DND-41 (cell line): ENCODE data around the gene KCNAB2.

ENCODE experiments used
- ATAC-seq: fragments of 200-7000 bp; cut with Tn5 transposase; 3 replicates; pipeline ENCODE4 v1.9.1; 2021; ENCODE audit warnings: low read depth; ENCODE audit not compliant: insufficient read depth
- DNase-seq: peaks from one replicate; pipeline ENCODE4 v3.0.0-alpha.2; 2020
- H2AFZ ChIP-seq: 2 replicates; pipeline ENCODE4 v1.6.0; 2012; ENCODE audit warnings: low read depth, low read length
- H3K27ac ChIP-seq: 2 replicates; pipeline ENCODE4 v1.5.1; 2012; ENCODE audit warnings: low read length, inconsistent platforms
- H3K27me3 ChIP-seq: fragments of 200-600 bp; sonication (generic); 2 replicates; pipeline ENCODE4 v1.6.0; 2012; ENCODE audit warnings: low read length, mild to moderate bottlenecking, inconsistent platforms; ENCODE audit not compliant: insufficient read depth, poor library complexity
- H3K36me3 ChIP-seq: 2 replicates; pipeline ENCODE4 v1.5.1; 2012; ENCODE audit warnings: low read length, inconsistent platforms; ENCODE audit not compliant: insufficient read depth
- H3K4me1 ChIP-seq: 2 replicates; pipeline ENCODE4 v1.5.1; 2012; ENCODE audit warnings: mild to moderate bottlenecking, low read length; ENCODE audit not compliant: insufficient read depth
- H3K4me2 ChIP-seq: 2 replicates; pipeline ENCODE4 v1.6.0; 2012; ENCODE audit warnings: mild to moderate bottlenecking, moderate library complexity, low read length, inconsistent platforms; ENCODE audit not compliant: insufficient read depth
- H3K4me3 ChIP-seq, 2 experiments: fragments of 200-600 bp in 1 of 2; shearing (Covaris generic) in 1 of 2; 2 replicates each; pipeline ENCODE4 v1.5.1; 2012 to 2016; ENCODE audit warnings: inconsistent platforms in 2 of 2, low read length in 2 of 2, mild to moderate bottlenecking in 2 of 2, low read depth in 1 of 2, moderate library complexity in 1 of 2
- H3K79me2 ChIP-seq: 2 replicates; pipeline ENCODE4 v1.6.0; 2012; ENCODE audit warnings: low read length, inconsistent platforms; ENCODE audit not compliant: insufficient read depth
- H3K9ac ChIP-seq: 2 replicates; pipeline ENCODE4 v1.6.0; 2012; ENCODE audit warnings: low read depth, mild to moderate bottlenecking, inconsistent platforms, low read length, moderate library complexity
- H3K9me3 ChIP-seq: 2 replicates; pipeline ENCODE4 v1.5.1; 2012; ENCODE audit warnings: low read length, moderate library complexity, mild to moderate bottlenecking, inconsistent platforms; ENCODE audit not compliant: insufficient read depth, severe bottlenecking
- H4K20me1 ChIP-seq: 2 replicates; pipeline ENCODE4 v1.6.0; 2012; ENCODE audit warnings: low read length; ENCODE audit not compliant: insufficient read depth
- CTCF ChIP-seq: IDR thresholded peaks from 2 replicates; pipeline ENCODE4 v1.5.1; 2012; ENCODE audit warnings: borderline replicate concordance, low read length, moderate library complexity, mild to moderate bottlenecking; ENCODE audit not compliant: poor library complexity, severe bottlenecking; ENCODE audit errors: extremely low read depth
- EZH2 ChIP-seq: IDR thresholded peaks from 3 replicates; pipeline ENCODE4 v1.6.1; 2012; ENCODE audit warnings: borderline replicate concordance, low read depth, mild to moderate bottlenecking, moderate library complexity, low read length, inconsistent platforms; ENCODE audit not compliant: severe bottlenecking

KCNAB2 gene

DNA sequence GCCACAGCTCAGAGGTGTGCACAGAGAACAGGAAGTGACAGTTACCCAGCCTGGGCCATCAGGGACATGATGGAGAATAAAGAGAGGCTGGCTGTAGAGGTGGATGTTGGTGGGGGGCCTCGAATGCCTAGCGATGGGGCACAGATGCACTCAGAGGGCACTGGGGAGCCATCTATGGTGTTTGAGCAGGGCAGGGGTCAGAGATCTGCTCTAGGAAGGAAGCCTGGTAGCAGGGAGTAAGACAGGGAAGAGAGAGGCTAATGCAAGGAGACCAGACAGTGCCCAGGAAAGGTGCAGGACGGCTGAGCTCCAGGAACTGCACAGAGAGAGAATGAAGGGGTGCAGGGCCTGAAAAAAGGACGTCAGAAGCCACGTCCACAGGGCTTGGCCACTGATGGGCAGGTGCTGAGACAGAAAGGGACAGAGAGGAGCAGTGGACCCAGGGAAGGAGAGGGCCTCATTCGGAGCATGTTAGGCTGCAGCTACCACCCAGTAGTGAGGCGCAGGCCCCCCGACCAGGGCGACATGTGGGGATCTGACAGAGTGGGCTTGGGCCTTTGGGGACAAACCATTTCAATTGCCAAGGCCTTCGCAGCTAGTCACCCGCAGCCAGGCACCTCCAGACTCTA lies 1.1 kb upstream of the KCNAB2 start:
- Histone ChIP-seq H3K9ac (no peak overlapping the region), H2AFZ (no peak overlapping the region), H3K27ac (no peak overlapping the region), H3K36me3 (peaks cover 52% of the 10 kb centered on the region), H3K4me2 (no peak overlapping the region), H3K4me3 (no peak overlapping the region), H4K20me1 (peaks cover 89% of the 10 kb centered on the region), H3K79me2 (no peaks in the 10 kb centered on the region), H3K27me3 (no peaks in the 10 kb centered on the region), H3K4me1 (no peaks in the 10 kb centered on the region), H3K9me3 (no peaks in the 10 kb centered on the region)
- DNase-seq (no peak), ATAC-seq (0 out of 3 replicates have a peak, but pooled peaks have one; percentile 31)
- TF ChIP-seq EZH2 (no peak), CTCF (no peak)

DNA sequence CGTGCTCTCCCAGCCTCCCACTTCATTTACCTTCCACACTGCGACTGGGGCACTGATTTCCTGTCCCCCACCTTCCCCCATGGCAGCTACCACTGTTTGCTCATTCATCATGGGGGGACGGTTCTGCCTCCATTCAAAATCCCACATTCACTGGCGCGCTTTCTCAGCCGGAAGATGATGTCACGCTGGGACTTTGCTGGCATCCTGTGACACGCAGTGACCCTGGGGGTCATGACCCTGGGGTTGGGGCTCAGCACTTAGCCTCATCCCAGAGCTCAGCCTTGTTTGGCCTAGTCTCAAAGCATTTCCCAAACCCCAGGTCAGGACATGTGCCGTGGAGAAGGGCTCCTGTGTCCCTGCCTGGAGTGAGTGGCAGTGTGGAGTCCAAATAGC lies 582 bp upstream of the KCNAB2 start:
- DNase-seq = no peak
- H2AFZ ChIP-seq = no peak overlapping the region
- ATAC-seq = no peak
- no peaks in the 10 kb centered on the region for H3K9me3 ChIP-seq
- no peaks in the 10 kb centered on the region for H3K27me3 ChIP-seq
- peaks cover 52% of the 10 kb centered on the region for H3K36me3 ChIP-seq
- peaks cover 89% of the 10 kb centered on the region for H4K20me1 ChIP-seq
- H3K79me2 ChIP-seq = no peaks in the 10 kb centered on the region
- TF ChIP-seq EZH2 (no peak), CTCF (no peak)
- no peaks in the 10 kb centered on the region for H3K4me1 ChIP-seq
- H3K27ac ChIP-seq = no peak overlapping the region
- H3K4me3 ChIP-seq = no peak overlapping the region
- H3K9ac ChIP-seq = no peak overlapping the region
- no peak overlapping the region for H3K4me2 ChIP-seq

- Histone ChIP-seq H3K27me3 (no peaks in the 10 kb centered on the region), H2AFZ (no peak overlapping the region), H3K4me1 (no peaks in the 10 kb centered on the region), H3K27ac (no peak overlapping the region), H4K20me1 (peaks cover 90% of the 10 kb centered on the region), H3K79me2 (no peaks in the 10 kb centered on the region), H3K4me2 (no peak overlapping the region), H3K9me3 (no peaks in the 10 kb centered on the region), H3K4me3 (no peak overlapping the region), H3K9ac (no peak overlapping the region), H3K36me3 (peaks cover 49% of the 10 kb centered on the region)
- DNase-seq (no peak), ATAC-seq (no peak)
- TF ChIP-seq EZH2 (no peak), CTCF (no peak)
Measured at GRCh38 chr1:6046279-6046678, 591 bp downstream of the KCNAB2 start.
